GM23248 (cell line): ENCODE results near the gene HEPH. TPM values are rescaled to one million over a fixed set of nuclear protein-coding genes. Genes with fewer than 3 reads are reported as not detected.
A peak's percentile ranks its signal among the peaks of the same experiment; 100 is the strongest.

ENCODE experiments used
- DNase-seq: peaks from one replicate; pipeline ENCODE4 v3.0.0-alpha.2; 2015
- H2AFZ ChIP-seq: fragments of 200-600 bp; sonication (generic); 2 replicates; pipeline ENCODE4 v1.6.1; 2016; ENCODE audit warnings: antibody characterized with exemption
- H3F3A ChIP-seq: fragments of 200-600 bp; sonication (generic); 2 replicates; pipeline ENCODE4 v1.6.1; 2016; ENCODE audit warnings: mild to moderate bottlenecking, antibody characterized with exemption, mixed run types; ENCODE audit not compliant: insufficient read depth
- H3K27ac ChIP-seq: fragments of 200-600 bp; sonication (generic); 2 replicates; pipeline ENCODE4 v1.5.1; 2016; ENCODE audit warnings: mild to moderate bottlenecking
- H3K27me3 ChIP-seq: fragments of 200-600 bp; sonication (generic); replicated peaks from 2 replicates; pipeline ENCODE4 v1.6.1; 2016; ENCODE audit warnings: mild to moderate bottlenecking; ENCODE audit not compliant: insufficient read depth
- H3K36me3 ChIP-seq: fragments of 200-600 bp; sonication (generic); 2 replicates; pipeline ENCODE4 v1.6.1; 2016; ENCODE audit warnings: low read depth, mild to moderate bottlenecking
- H3K4me1 ChIP-seq: fragments of 200-600 bp; sonication (generic); 2 replicates; pipeline ENCODE4 v1.6.1; 2016; ENCODE audit warnings: mild to moderate bottlenecking; ENCODE audit not compliant: insufficient read depth
- H3K4me2 ChIP-seq: fragments of 200-600 bp; sonication (generic); one replicate; pipeline ENCODE4 v1.6.1; 2016; ENCODE audit warnings: mild to moderate bottlenecking; ENCODE audit not compliant: unreplicated experiment
- H3K4me3 ChIP-seq: fragments of 200-600 bp; sonication (generic); 2 replicates; pipeline ENCODE4 v1.5.1; 2016; ENCODE audit warnings: mild to moderate bottlenecking
- H3K79me2 ChIP-seq: fragments of 200-600 bp; sonication (generic); 2 replicates; pipeline ENCODE4 v1.6.1; 2016; ENCODE audit warnings: mild to moderate bottlenecking; ENCODE audit not compliant: insufficient read depth
- H3K9ac ChIP-seq: fragments of 200-600 bp; sonication (generic); 2 replicates; pipeline ENCODE4 v1.6.1; 2016; ENCODE audit warnings: mild to moderate bottlenecking
- H3K9me2 ChIP-seq: fragments of 200-600 bp; sonication (generic); 2 replicates; pipeline ENCODE4 v1.6.1; 2016; ENCODE audit warnings: mixed run types, mild to moderate bottlenecking, moderate library complexity; ENCODE audit not compliant: insufficient read depth
- H3K9me3 ChIP-seq: fragments of 200-600 bp; sonication (generic); one replicate; pipeline ENCODE4 v1.6.1; 2017; ENCODE audit warnings: low read depth
- H4K20me1 ChIP-seq: fragments of 200-600 bp; sonication (generic); 2 replicates; pipeline ENCODE4 v1.6.0; 2016; ENCODE audit not compliant: insufficient read depth
- EZH2 ChIP-seq: fragments of 200-600 bp; sonication (generic); IDR thresholded peaks from 2 replicates; pipeline ENCODE4 v1.6.1; 2018; ENCODE audit warnings: antibody characterized with exemption, mild to moderate bottlenecking; ENCODE audit not compliant: insufficient read depth, poor library complexity, severe bottlenecking
- EZH2phosphoT487 ChIP-seq: fragments of 200-600 bp; sonication (generic); IDR thresholded peaks from 2 replicates; pipeline ENCODE4 v1.6.1; 2018; ENCODE audit warnings: antibody characterized with exemption, moderate library complexity, mild to moderate bottlenecking, low read depth; ENCODE audit not compliant: insufficient read depth
- WGBS, 2 experiments: methylation state at CpG; one replicate each; pipeline ENCODE4 v1.1.6; 2015 to 2017; ENCODE audit warnings: low lambda C conversion rate in 2 of 2, low coverage in 1 of 2; ENCODE audit errors: missing lambda C conversion rate in 2 of 2; 5-methylcytosine and 5-hydroxymethylcytosine counted together
- in situ Hi-C: fragments of 300-500 bp; cut with MboI; formaldehyde crosslinking; loops from 2 replicates; pipeline ENCODE4 v1.15.0; 2020
- polyA plus RNA-seq: library from polyadenylated mRNA; unstranded; fragments of >200 nt; fragmentation: Nextera tagmentation; extraction: Ambion mirVana; gene quantifications from 2 replicates; pipeline ENCODE4 v1.2.1, GENCODE V29; 2016
- total RNA-seq: library from RNA; depleted of rRNA; stranded (reverse); fragments of >200 nt; shearing (Covaris generic); gene quantifications from 2 replicates; pipeline ENCODE4 v1.2.3, GENCODE V29; 2014

Gene HEPH
- total and polyA plus RNA-seq, 2 experiments from 2014 or later: 14.3 to 42.4 TPM

DNA sequence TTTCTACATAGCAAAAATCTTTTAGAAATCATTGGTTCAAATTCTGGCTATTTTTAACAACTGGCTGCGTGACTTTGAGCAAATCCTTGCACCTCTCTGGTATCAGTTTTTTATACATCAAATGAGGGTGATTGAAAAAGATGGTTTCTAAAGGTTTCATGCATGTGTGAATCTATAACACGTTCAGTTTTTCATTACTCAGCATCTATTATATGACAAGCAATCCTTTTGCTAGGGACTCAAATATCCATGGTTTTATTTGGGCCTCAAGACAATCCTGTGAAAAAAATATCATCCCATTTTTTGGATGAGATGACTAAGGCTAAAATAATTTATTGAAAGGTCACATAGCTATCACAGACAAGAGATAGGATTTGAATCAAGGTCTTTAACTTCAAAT is 884 bp downstream of the HEPH start:
- no peak for DNase-seq
- Histone ChIP-seq H3K9me2 (no peaks in the 10 kb centered on the region), H3F3A (peaks cover 11% of the 10 kb centered on the region; the same call in 1 of the 2 replicates), H3K27ac (peak overlapping the region; percentile 41; the same call in 1 of the 2 replicates), H2AFZ (peak overlapping the region; percentile 87; the same call in 1 of the 2 replicates), H3K4me3 (peak overlapping the region; percentile 71), H4K20me1 (no peaks in the 10 kb centered on the region), H3K79me2 (peaks cover 11% of the 10 kb centered on the region; the same call in 1 of the 2 replicates), H3K9ac (peak overlapping the region; percentile 67), H3K9me3 (no peaks in the 10 kb centered on the region), H3K27me3 (no peaks in the 10 kb centered on the region), H3K36me3 (no peaks in the 10 kb centered on the region), H3K4me1 (peaks cover 11% of the 10 kb centered on the region), H3K4me2 (peak overlapping the region; percentile 78)
- in situ Hi-C loops: loop anchor here (25.0 kb wide), 1 partner anchor 603 kb away; no protein-coding TSS in a partner anchor
- 2 to 11% methylated on average over 2 of the region's 2 CpGs for WGBS, 2 experiments
- TF ChIP-seq EZH2: no peak
- TF ChIP-seq EZH2phosphoT487: no peak

DNA sequence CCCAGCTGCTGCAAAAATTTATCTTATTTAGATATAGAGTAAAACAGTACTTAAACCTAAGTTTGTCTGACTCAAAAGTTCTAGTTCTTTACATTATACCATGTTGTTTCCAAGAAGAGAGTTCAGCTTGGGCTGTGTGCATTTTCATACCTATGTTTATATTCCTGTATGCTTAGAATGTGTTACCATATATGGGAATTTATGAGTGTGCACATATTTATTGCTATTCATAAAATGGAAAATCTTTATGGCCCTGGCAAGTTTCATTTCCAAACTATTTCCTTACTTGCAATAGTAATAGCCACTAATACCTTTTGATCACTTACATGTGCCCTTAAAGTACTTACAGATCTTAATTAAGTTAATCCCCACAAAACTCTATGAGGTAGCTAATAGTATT is 2.6 kb downstream of the HEPH start:
- H3K27me3 ChIP-seq: no peaks in the 10 kb centered on the region
- no peak overlapping the region for H2AFZ ChIP-seq
- H3K27ac ChIP-seq: no peak overlapping the region
- no peak for TF ChIP-seq EZH2phosphoT487
- no peak for TF ChIP-seq EZH2
- H3K4me2 ChIP-seq: no peak overlapping the region
- no peak for DNase-seq
- in situ Hi-C loops: loop anchor here (25.0 kb wide), 1 partner anchor 604 kb away; no protein-coding TSS in a partner anchor
- H3K9me2 ChIP-seq: no peaks in the 10 kb centered on the region
- H3F3A ChIP-seq: peaks cover 11% of the 10 kb centered on the region; the same call in 1 of the 2 replicates
- no peaks in the 10 kb centered on the region for H3K36me3 ChIP-seq
- H4K20me1 ChIP-seq: no peaks in the 10 kb centered on the region
- no peak overlapping the region for H3K9ac ChIP-seq
- no peaks in the 10 kb centered on the region for H3K9me3 ChIP-seq
- H3K4me1 ChIP-seq: peaks cover 11% of the 10 kb centered on the region
- peaks cover 11% of the 10 kb centered on the region; the same call in 1 of the 2 replicates for H3K79me2 ChIP-seq
- no peak overlapping the region for H3K4me3 ChIP-seq

DNA sequence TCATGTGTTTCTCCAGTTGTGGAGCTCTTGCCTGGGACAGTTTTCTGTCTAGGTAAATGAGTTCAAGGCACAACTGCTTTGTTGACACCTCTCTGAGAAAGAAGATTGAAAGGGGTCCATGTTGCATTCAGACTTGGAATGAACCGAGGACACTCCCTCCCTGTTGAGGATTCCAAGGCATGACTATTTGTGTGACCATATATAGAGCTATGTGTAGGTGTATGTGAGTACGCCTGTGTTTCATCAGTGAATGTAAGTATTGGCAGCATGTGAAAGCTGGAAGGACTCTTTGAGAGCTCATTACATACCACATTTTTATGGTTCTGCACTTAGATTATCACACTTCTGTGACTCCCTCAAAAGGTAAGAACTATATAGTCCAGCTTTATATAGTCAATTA is 3.4 kb downstream of the HEPH start:
- peak; percentile 40 for DNase-seq
- Histone ChIP-seq H3K79me2 (peaks cover 11% of the 10 kb centered on the region; the same call in 1 of the 2 replicates), H4K20me1 (no peaks in the 10 kb centered on the region), H2AFZ (no peak overlapping the region), H3K36me3 (no peaks in the 10 kb centered on the region), H3K9me3 (no peaks in the 10 kb centered on the region), H3K9ac (no peak overlapping the region), H3K4me2 (no peak overlapping the region), H3K4me1 (peaks cover 11% of the 10 kb centered on the region), H3K27ac (no peak overlapping the region), H3F3A (peaks cover 11% of the 10 kb centered on the region; the same call in 1 of the 2 replicates), H3K9me2 (no peaks in the 10 kb centered on the region), H3K27me3 (no peaks in the 10 kb centered on the region), H3K4me3 (no peak overlapping the region)
- TF ChIP-seq EZH2phosphoT487 (no peak), EZH2 (no peak)
- in situ Hi-C loops: loop anchor here (25.0 kb wide), 1 partner anchor 605 kb away; no protein-coding TSS in a partner anchor
- WGBS, 2 experiments: 49 to 54% methylated on average over 2 of the region's 2 CpGs

DNA sequence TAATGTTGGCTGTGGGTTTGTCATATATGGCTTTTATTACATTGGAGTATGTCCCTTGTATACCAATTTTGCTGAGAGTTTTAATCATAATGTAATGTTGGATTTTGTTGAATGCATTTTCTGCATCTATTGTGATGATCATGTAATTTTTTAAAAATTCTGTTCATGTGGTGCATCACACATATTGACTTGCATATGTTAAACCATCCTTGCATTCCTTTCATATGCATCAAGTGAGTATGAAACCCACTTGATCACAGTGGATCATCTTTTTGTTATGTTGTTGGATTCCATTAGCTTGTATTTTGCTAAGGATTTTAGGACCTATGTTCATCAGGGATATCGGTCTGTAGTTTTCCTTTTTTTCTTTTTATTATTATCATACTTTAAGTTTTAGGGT is 12.1 kb downstream of the HEPH start:
- WGBS, 2 experiments: 86% methylated on average over 1 of the region's 1 CpG
- no peak for TF ChIP-seq EZH2phosphoT487
- TF ChIP-seq EZH2: no peak
- H3F3A ChIP-seq: no peaks in the 10 kb centered on the region
- no peak overlapping the region for H2AFZ ChIP-seq
- H4K20me1 ChIP-seq: no peaks in the 10 kb centered on the region
- H3K27me3 ChIP-seq: no peaks in the 10 kb centered on the region
- H3K4me2 ChIP-seq: no peak overlapping the region
- no peaks in the 10 kb centered on the region for H3K79me2 ChIP-seq
- peak; percentile 23 for DNase-seq
- H3K27ac ChIP-seq: no peak overlapping the region
- in situ Hi-C loops: no loop called here
- no peaks in the 10 kb centered on the region for H3K36me3 ChIP-seq
- no peaks in the 10 kb centered on the region for H3K4me1 ChIP-seq
- no peak overlapping the region for H3K4me3 ChIP-seq
- H3K9ac ChIP-seq: no peak overlapping the region
- no peaks in the 10 kb centered on the region for H3K9me3 ChIP-seq
- H3K9me2 ChIP-seq: no peaks in the 10 kb centered on the region

DNA sequence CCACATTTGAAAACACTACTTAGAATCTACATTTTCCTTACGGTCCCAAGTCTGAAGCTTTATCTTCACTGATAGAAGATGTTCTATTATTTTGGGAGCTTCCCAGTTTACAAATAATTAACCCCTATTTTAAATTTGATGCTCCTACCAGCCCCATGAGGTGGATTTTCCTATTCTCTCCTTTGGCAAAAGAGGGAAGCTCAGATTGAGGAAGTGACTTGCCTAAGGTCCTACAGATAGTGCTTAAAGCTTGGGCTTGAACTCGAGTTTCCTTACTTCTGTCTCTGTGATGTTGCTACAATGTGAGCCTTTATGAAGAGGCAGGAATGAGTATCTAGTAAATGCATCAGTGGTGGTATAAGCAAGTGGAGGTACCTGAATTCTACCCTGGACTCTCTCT is 27.5 kb downstream of the HEPH start:
- no peaks in the 10 kb centered on the region for H3K36me3 ChIP-seq
- no peaks in the 10 kb centered on the region for H3K9me2 ChIP-seq
- no peaks in the 10 kb centered on the region for H3K9me3 ChIP-seq
- no peaks in the 10 kb centered on the region for H3F3A ChIP-seq
- H3K79me2 ChIP-seq: no peaks in the 10 kb centered on the region
- no peak overlapping the region for H3K9ac ChIP-seq
- no peaks in the 10 kb centered on the region for H3K4me1 ChIP-seq
- DNase-seq: no peak
- no peak overlapping the region for H3K27ac ChIP-seq
- H3K4me2 ChIP-seq: no peak overlapping the region
- no peaks in the 10 kb centered on the region for H4K20me1 ChIP-seq
- TF ChIP-seq EZH2 (no peak), EZH2phosphoT487 (no peak)
- in situ Hi-C loops: no loop called here
- 78 to 80% methylated on average over 2 of the region's 2 CpGs for WGBS, 2 experiments
- H2AFZ ChIP-seq: no peak overlapping the region
- no peak overlapping the region for H3K4me3 ChIP-seq
- no peaks in the 10 kb centered on the region for H3K27me3 ChIP-seq
